Limb (tissue), 2 donors: ENCODE data around the gene HOXB7.
A peak's percentile ranks its signal among the peaks of the same experiment; 100 is the strongest.

ENCODE experiments used
- DNase-seq, 2 donors: peaks; one replicate each; pipeline ENCODE4 v3.0.0-alpha.2; 2016; ENCODE audit errors: extremely low spot score in 2 of 2

The HOXB7 gene

GRCh38 chr17:48582750-48583069 lies 28.1 kb downstream of the HOXB7 start:
- DNase-seq = peak in 1 of 2 donors; percentile 48

GRCh38 chr17:48579760-48580554 lies 30.9 kb downstream of the HOXB7 start:
- peak in 1 of 2 donors; percentile 66 for DNase-seq

- no peak for DNase-seq
Measured at GRCh38 chr17:48579471-48579759, 31.4 kb downstream of the HOXB7 start.

- peak in 1 of 2 donors; percentile 44 for DNase-seq
Measured at GRCh38 chr17:48578616-48579470, 32.0 kb downstream of the HOXB7 start.

GRCh38 chr17:48577946-48578615 lies 32.7 kb downstream of the HOXB7 start, which contains the start of gene HOXB4:
Gene HOXB4, minus strand, starts transcription at chr17:48578350. Its CDS starts 31 bp downstream, at chr17:48578319.
- DNase-seq = peak; percentile 80 to 87

- DNase-seq = peak in 1 of 2 donors; percentile 74
Measured at GRCh38 chr17:48577330-48577945, 33.4 kb downstream of the HOXB7 start.

- DNase-seq = peak in 1 of 2 donors; percentile 75
Measured at GRCh38 chr17:48576479-48577309, 34.1 kb downstream of the HOXB7 start.

- peak in 1 of 2 donors; percentile 70 for DNase-seq
Measured at GRCh38 chr17:48575673-48576478, 34.9 kb downstream of the HOXB7 start.

- DNase-seq = no peak
Measured at GRCh38 chr17:48575066-48575582, 35.7 kb downstream of the HOXB7 start.

- peak in 1 of 2 donors; percentile 53 for DNase-seq
Measured at GRCh38 chr17:48574505-48575065, 36.2 kb downstream of the HOXB7 start.

GRCh38 chr17:48571826-48572417 lies 38.9 kb downstream of the HOXB7 start:
- no peak for DNase-seq

GRCh38 chr17:48571024-48571818 lies 39.6 kb downstream of the HOXB7 start:
- DNase-seq = peak in 1 of 2 donors; percentile 73

- peak in 1 of 2 donors; percentile 59 for DNase-seq
Measured at GRCh38 chr17:48570325-48571023, 40.3 kb downstream of the HOXB7 start.

GRCh38 chr17:48569674-48570324 lies 41.0 kb downstream of the HOXB7 start:
- no peak for DNase-seq

- peak in 1 of 2 donors; percentile 60 for DNase-seq
Measured at GRCh38 chr17:48569240-48569582, 41.6 kb downstream of the HOXB7 start.

- peak in 1 of 2 donors; percentile 66 for DNase-seq
Measured at GRCh38 chr17:48568499-48569239, 42.1 kb downstream of the HOXB7 start.
